Fibroblast of the aortic adventitia (primary cell): Measurements from ENCODE around the gene AGAP2. TPM values are rescaled to one million over a fixed set of nuclear protein-coding genes. Genes with fewer than 3 reads are reported as not detected.

Experiments
- DNase-seq: peaks from one replicate; pipeline ENCODE4 v3.0.0-alpha.2; 2010; ENCODE audit warnings: low read depth
- H3K4me3 ChIP-seq: 2 replicates; pipeline ENCODE4 v1.5.1; 2011; ENCODE audit warnings: low read depth, mild to moderate bottlenecking, control low read depth, low read length, moderate library complexity
- CTCF ChIP-seq: IDR thresholded peaks from 2 replicates; pipeline ENCODE4 v1.5.1; 2011; ENCODE audit warnings: mild to moderate bottlenecking, low read length, control low read depth, inconsistent platforms; ENCODE audit not compliant: insufficient read depth
- total RNA-seq: library from RNA; depleted of rRNA; stranded (reverse); fragments of >200 nt; gene quantifications from 2 replicates; pipeline ENCODE4 v1.2.3, GENCODE V29; 2012; ENCODE audit warnings: low replicate concordance

Gene AGAP2
- total RNA-seq, 1 donor = 0.27 TPM

- no peak for TF ChIP-seq CTCF
- no peak for DNase-seq
- no peak overlapping the region for H3K4me3 ChIP-seq
Measured at GRCh38 chr12:57732726-57733593, 5.6 kb downstream of the AGAP2 start.

GRCh38 chr12:57732270-57732669 is 6.3 kb downstream of the AGAP2 start:
- no peak for TF ChIP-seq CTCF
- no peak overlapping the region for H3K4me3 ChIP-seq
- no peak for DNase-seq

DNA sequence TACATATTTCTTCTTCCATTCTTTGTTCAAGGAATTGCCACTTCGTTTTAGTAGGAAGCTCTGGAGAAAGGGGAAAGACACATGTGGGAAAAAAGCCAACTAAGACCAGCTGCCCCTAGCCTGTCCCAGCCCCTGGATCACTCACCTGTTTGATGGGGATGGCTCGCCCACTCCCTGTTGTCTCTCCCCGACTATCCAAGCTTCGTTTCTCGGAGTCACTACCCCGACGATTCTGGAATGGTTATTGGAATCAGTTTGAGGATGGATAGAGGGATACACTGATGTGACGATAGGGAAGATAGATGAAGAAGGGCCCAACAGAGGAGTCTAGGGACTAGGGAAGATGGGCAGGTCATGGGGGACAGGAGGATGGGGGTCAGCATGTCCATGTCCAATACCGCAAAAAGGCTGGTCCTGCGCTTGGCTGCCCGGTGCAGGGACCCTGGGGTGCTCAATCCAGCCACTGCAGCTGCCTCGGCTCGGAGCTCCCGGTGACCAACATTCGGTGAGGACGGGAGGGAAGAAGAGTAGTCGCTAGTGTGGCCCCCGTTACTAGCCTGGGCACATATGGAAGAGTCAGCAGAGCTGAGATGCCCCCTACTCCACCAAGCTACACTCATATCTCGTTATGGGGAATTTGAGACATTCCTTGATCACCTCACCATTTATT is 7.0 kb downstream of the AGAP2 start:
- DNase-seq = no peak
- no peak overlapping the region for H3K4me3 ChIP-seq
- no peak for TF ChIP-seq CTCF

GRCh38 chr12:57730336-57731067 is 8.0 kb downstream of the AGAP2 start:
- no peak overlapping the region for H3K4me3 ChIP-seq
- TF ChIP-seq CTCF = no peak
- DNase-seq = no peak

DNA sequence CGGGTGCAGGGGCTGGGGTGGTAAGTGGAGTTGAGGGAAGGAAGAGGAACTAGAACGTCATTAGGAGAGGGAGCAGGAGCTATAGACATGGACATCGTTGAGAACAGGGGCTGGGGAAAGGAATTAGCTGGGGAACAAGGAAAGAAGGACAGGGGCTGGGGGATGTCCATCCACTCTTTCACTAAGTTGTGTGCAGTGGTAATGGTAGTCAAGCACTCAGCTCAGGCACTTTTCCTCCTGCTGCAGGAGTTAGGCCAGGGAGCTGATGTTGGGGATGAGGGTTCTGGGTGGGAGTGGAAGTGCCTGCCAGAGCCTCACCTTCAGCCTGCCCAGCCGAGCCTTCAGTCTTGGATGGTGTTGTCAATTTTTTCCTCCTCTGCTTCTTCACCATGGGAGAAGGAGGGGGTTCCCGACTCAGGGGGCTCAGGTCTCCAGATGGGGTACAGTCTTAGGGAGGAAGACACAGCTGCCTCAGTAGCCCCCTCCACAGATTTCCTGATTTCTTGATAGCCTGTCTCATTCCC is 9.2 kb downstream of the AGAP2 start:
- no peak for DNase-seq
- TF ChIP-seq CTCF = no peak
- no peak overlapping the region for H3K4me3 ChIP-seq

- no peak for TF ChIP-seq CTCF
- no peak for DNase-seq
- no peak overlapping the region for H3K4me3 ChIP-seq
Measured at GRCh38 chr12:57727758-57728395, 10.7 kb downstream of the AGAP2 start.
